T-helper 1 cell treated with Interleukin-12 subunit alpha and Interleukin-12 subunit beta and Interleukin-4 antibody, amounts not matched to agents 30 ng/mL and 1 ng/mL, for 36 hours (primary cell): ENCODE measurements around the gene MYO7A. TPM values are rescaled to one million over a fixed set of nuclear protein-coding genes. Genes with fewer than 3 reads are reported as not detected.

Experiments
- intact Hi-C: fragments of 100-400 bp; cut with micrococcal nuclease; formaldehyde crosslinking; loops from one replicate; pipeline ENCODE4 v1.15.1; 2024
- total RNA-seq: library from RNA; stranded (reverse); gene quantifications from 2 replicates; pipeline ENCODE4 v1.2.3, GENCODE V29; 2022

MYO7A gene
- total RNA-seq, 1 donor from 2014 or later: 0.10 TPM

DNA sequence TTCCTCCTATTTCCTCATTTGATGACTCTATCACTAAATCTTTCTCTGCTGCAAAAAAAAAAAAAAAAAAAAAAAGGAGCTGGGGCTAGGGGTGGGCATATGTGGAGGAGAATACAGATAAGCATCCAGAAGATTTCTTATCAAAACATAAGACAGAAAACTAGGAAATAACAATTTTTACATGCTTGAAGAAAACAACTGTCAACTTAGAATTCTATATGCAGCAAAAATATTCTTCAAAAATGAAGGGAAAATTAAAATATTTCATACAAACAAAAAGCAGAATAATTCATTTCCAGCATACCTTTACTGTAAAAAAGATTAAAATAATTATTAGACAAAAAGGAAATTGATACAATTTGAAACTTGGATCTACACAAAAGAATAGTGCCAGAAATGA, 134.8 kb downstream of the MYO7A start:
- intact Hi-C loops: no loop called here

Other genes starting within 250 kb of the MYO7A start
- not detected in 2 replicates for gene B3GNT6, start 93.8 kb upstream of the MYO7A start, total RNA-seq
- 0.27 and 0.41 TPM in 2 replicates for gene CAPN5, start 61.3 kb upstream of the MYO7A start, total RNA-seq
- not detected in 2 replicates for gene OMP, start 25.4 kb upstream of the MYO7A start, total RNA-seq
- gene GDPD4, start 173.4 kb downstream of the MYO7A start, total RNA-seq: not detected in 2 replicates